HL-60 (cell line): ENCODE data around the gene FN3K.

ENCODE experiments used
- DNase-seq, 2 experiments: peaks; one replicate each; pipeline ENCODE4 v3.0.0-alpha.2; 2010 to 2020; ENCODE audit warnings: low read depth in 1 of 2, low spot score in 1 of 2
- H3K27ac ChIP-seq: fragments of 250-450 bp; sonication (Bioruptor Pico); replicated peaks from 2 replicates; pipeline ENCODE4 v1.5.1; 2020; ENCODE audit warnings: mild to moderate bottlenecking, moderate library complexity
- H3K27me3 ChIP-seq: fragments of 250-450 bp; sonication (Bioruptor Pico); 2 replicates; pipeline ENCODE4 v1.5.1; 2021; ENCODE audit warnings: mild to moderate bottlenecking, moderate library complexity; ENCODE audit not compliant: insufficient read depth, poor library complexity, severe bottlenecking
- H3K4me3 ChIP-seq: replicated peaks from 2 replicates; pipeline ENCODE4 v1.5.1; 2011; ENCODE audit warnings: mild to moderate bottlenecking, control low read depth, low read length; ENCODE audit not compliant: insufficient read depth
- CTCF ChIP-seq: IDR thresholded peaks from one replicate; pipeline ENCODE4 v1.5.1; 2011; ENCODE audit warnings: low read length, control low read depth, inconsistent platforms; ENCODE audit not compliant: insufficient read depth
- GABPA ChIP-seq: IDR thresholded peaks from 2 replicates; pipeline ENCODE4 v1.6.1; 2012; ENCODE audit warnings: low read depth
- POLR2AphosphoS5 ChIP-seq: IDR thresholded peaks from 2 replicates; pipeline ENCODE4 v1.6.1; 2012; ENCODE audit warnings: low read depth
- REST ChIP-seq: IDR thresholded peaks from 2 replicates; pipeline ENCODE4 v1.6.1; 2012; ENCODE audit warnings: low read depth; ENCODE audit not compliant: insufficient replicate concordance
- SPI1 ChIP-seq: IDR thresholded peaks from 2 replicates; pipeline ENCODE4 v1.6.1; 2012; ENCODE audit warnings: low read depth, mild to moderate bottlenecking, borderline replicate concordance

Gene FN3K

GRCh38 chr17:82789806-82790205 lies 54.4 kb downstream of the FN3K start:
- Histone ChIP-seq H3K27me3 (no peaks in the 10 kb centered on the region), H3K4me3 (no peak overlapping the region), H3K27ac (no peak overlapping the region)
- no peak for TF ChIP-seq POLR2AphosphoS5
- no peak for TF ChIP-seq CTCF
- TF ChIP-seq SPI1 = no peak
- TF ChIP-seq GABPA = no peak
- TF ChIP-seq REST = no peak
- no peak for DNase-seq

GRCh38 chr17:82790391-82790790 lies 55.0 kb downstream of the FN3K start:
- H3K27ac ChIP-seq = no peak overlapping the region
- no peak for TF ChIP-seq REST
- TF ChIP-seq POLR2AphosphoS5 = no peak
- TF ChIP-seq CTCF = no peak
- TF ChIP-seq SPI1 = no peak
- no peak for TF ChIP-seq GABPA
- H3K27me3 ChIP-seq = no peaks in the 10 kb centered on the region
- no peak for DNase-seq
- no peak overlapping the region for H3K4me3 ChIP-seq

- no peaks in the 10 kb centered on the region for H3K27me3 ChIP-seq
- no peak overlapping the region for H3K27ac ChIP-seq
- TF ChIP-seq REST (no peak), POLR2AphosphoS5 (no peak), CTCF (no peak), GABPA (no peak), SPI1 (no peak)
- H3K4me3 ChIP-seq = no peak overlapping the region
- DNase-seq = no peak
Measured at GRCh38 chr17:82791532-82791931, 56.1 kb downstream of the FN3K start.
